T-cell (primary cell): Measurements from ENCODE around the gene PLEKHH1. TPM values are rescaled to one million over a fixed set of nuclear protein-coding genes. Genes with fewer than 3 reads are reported as not detected.
A peak's percentile ranks its signal among the peaks of the same experiment; 100 is the strongest.
"Not testable (repeated sequence)": the region's sequence is repeated elsewhere in the genome, so short reads cannot be mapped to it uniquely, and the experiment has no call there.

ENCODE experiments used
- ATAC-seq, 4 experiments: fragments of 200-7000 bp in 3 of 4; fragments of 150-1000 bp in 1 of 4; cut with Tn5 transposase; replicated peaks in 1 of 4; 1 replicate in 3 of 4; 2 replicates in 1 of 4; pipeline ENCODE4 v1.10.0; 2021; ENCODE audit warnings: moderate library complexity in 3 of 4, mild to moderate bottlenecking in 2 of 4, moderate number of reproducible peaks in 1 of 4
- CTCF ChIA-PET, 2 donors: fragments of 300-600 bp; sonication (Branson Sonifier 250); formaldehyde crosslinking; loops; one replicate each; lab custom pipeline; 2022; ENCODE audit warnings: antibody characterized with exemption in 2 of 2; lab: Charles Lee
- POLR2A ChIA-PET, 2 donors: fragments of 300-600 bp; sonication (Branson Sonifier 250); formaldehyde crosslinking; loops; one replicate each; lab custom pipeline; 2022; ENCODE audit warnings: antibody characterized with exemption in 2 of 2; lab: Charles Lee
- DNase-seq, 35 experiments: peaks; one replicate each; pipeline versions ENCODE4 v3.0.0 to v3.0.0-alpha.2; 2013 to 2023
- H3K27ac ChIP-seq: one replicate; pipeline ENCODE4 v1.5.1; 2013; ENCODE audit warnings: low read length
- H3K27me3 ChIP-seq, 2 experiments: replicated peaks in 1 of 2; 1 replicate in 1 of 2; 2 replicates in 1 of 2; pipeline versions ENCODE4 v1.6.1 to v1.7.0; 2013; ENCODE audit warnings: low read length in 1 of 2, mixed read lengths in 1 of 2; ENCODE audit not compliant: control insufficient read depth in 2 of 2, insufficient read depth in 2 of 2; ENCODE audit errors: extremely low read depth in 1 of 2
- H3K36me3 ChIP-seq, 2 donors: 1 replicate in 1 of 2; 2 replicates in 1 of 2; pipeline versions ENCODE4 v1.6.1 to v1.7.0; 2013; ENCODE audit warnings: low read length in 1 of 2; ENCODE audit not compliant: control insufficient read depth in 2 of 2, insufficient read depth in 1 of 2; ENCODE audit errors: extremely low read depth in 1 of 2
- H3K4me1 ChIP-seq, 2 experiments: 1 replicate in 1 of 2; 2 replicates in 1 of 2; pipeline versions ENCODE4 v1.6.1 to v1.7.0; 2013; ENCODE audit warnings: low read length in 2 of 2, mixed read lengths in 1 of 2; ENCODE audit not compliant: insufficient read depth in 2 of 2, control insufficient read depth in 1 of 2; ENCODE audit errors: extremely low read depth in 1 of 2
- H3K4me3 ChIP-seq, 2 donors: 1 replicate in 1 of 2; 2 replicates in 1 of 2; pipeline versions ENCODE4 v1.5.1 to v1.7.0; 2013; ENCODE audit warnings: mild to moderate bottlenecking in 2 of 2, low read length in 1 of 2, moderate library complexity in 1 of 2; ENCODE audit not compliant: control insufficient read depth in 1 of 2; ENCODE audit errors: extremely low read depth in 1 of 2
- H3K9me3 ChIP-seq: 2 replicates; pipeline ENCODE4 v1.7.0; 2013
- H3K27ac Mint-ChIP-seq, 2 donors: one replicate each; pipeline ENCODE4 v1.8.0; 2020 to 2021; ENCODE audit warnings: mild to moderate bottlenecking in 2 of 2, mixed read lengths in 2 of 2
- H3K27me3 Mint-ChIP-seq, 2 donors: one replicate each; pipeline ENCODE4 v1.8.0; 2021 to 2022; ENCODE audit warnings: mixed read lengths in 2 of 2
- H3K36me3 Mint-ChIP-seq: one replicate; pipeline ENCODE4 v1.8.0; 2021; ENCODE audit warnings: mixed read lengths
- H3K4me1 Mint-ChIP-seq, 3 donors: one replicate each; pipeline ENCODE4 v1.8.0; 2020 to 2022; ENCODE audit warnings: mixed read lengths in 3 of 3, mild to moderate bottlenecking in 1 of 3
- H3K4me3 Mint-ChIP-seq, 3 donors: one replicate each; pipeline ENCODE4 v1.8.0; 2020 to 2022; ENCODE audit warnings: mild to moderate bottlenecking in 3 of 3, mixed read lengths in 3 of 3, moderate library complexity in 3 of 3
- H3K9me3 Mint-ChIP-seq, 3 donors: one replicate each; pipeline ENCODE4 v1.8.0; 2020 to 2022; ENCODE audit warnings: mixed read lengths in 3 of 3
- WGBS: methylation state at CpG from one replicate; pipeline ENCODE4 v1.1.5; 2013; ENCODE audit warnings: missing lambda C conversion rate; ENCODE audit not compliant: insufficient coverage; 5-methylcytosine and 5-hydroxymethylcytosine counted together
- total RNA-seq, 35 experiments: library from RNA in 6 of 35; stranded (reverse) in 6 of 35; fragments of 120-200 nt in 1 of 35; gene quantifications; one replicate each; pipeline versions ENCODE4 v1.2.1 to v1.2.4 and lab custom pipeline; 2013 to 2026

Gene PLEKHH1
- total RNA-seq, 5 donors from 2014 or later (not counting 1 experiment from before 2014, with no cell fraction given) = 0.20 to 1.0 (median 0.58) TPM

GRCh38 chr14:67539116-67539515 lies 6.0 kb downstream of the PLEKHH1 start:
- Mint-ChIP-seq H3K9me3 (no peaks in the 10 kb centered on the region), H3K4me3 (no peak overlapping the region), H3K36me3 (no peaks in the 10 kb centered on the region), H3K4me1 (peaks cover 6 to 8% (median 6%) of the 10 kb centered on the region in 3 donors), H3K27ac (no peak overlapping the region), H3K27me3 (peaks cover 33 to 38% of the 10 kb centered on the region in 2 donors)
- DNase-seq (no peak), ATAC-seq (no peak)
- CTCF ChIA-PET = interaction anchor here (1.2 to 1.9 kb wide), 2 partner anchors 12 to 13 kb away, joined by 4 to 6 read pairs; no protein-coding TSS in a partner anchor
- 90% methylated on average over 3 of the region's 5 CpGs for WGBS
- POLR2A ChIA-PET = interaction anchor here in 1 of 2 donors (0.6 kb wide), 1 partner anchor 220 kb away, joined by 8 read pairs; no protein-coding TSS in a partner anchor
- H3K27me3 ChIP-seq = peaks cover 3 to 15% of the 10 kb centered on the region in 2 experiments
- no peak overlapping the region for H3K4me3 ChIP-seq
- no peaks in the 10 kb centered on the region for H3K36me3 ChIP-seq
- no peak overlapping the region for H3K27ac ChIP-seq
- H3K9me3 ChIP-seq = no peaks in the 10 kb centered on the region
- H3K4me1 ChIP-seq = peaks cover 0 to 5% of the 10 kb centered on the region in 2 experiments

- no peak overlapping the region for H3K27ac ChIP-seq
- Mint-ChIP-seq H3K9me3 (peaks cover 0 to 10% (median 0%) of the 10 kb centered on the region in 3 donors), H3K4me3 (peak overlapping the region; percentile 67 to 75 (median 73)), H3K27ac (peak overlapping the region; percentile 12 to 74), H3K4me1 (peaks cover 6 to 8% (median 6%) of the 10 kb centered on the region in 3 donors), H3K36me3 (no peaks in the 10 kb centered on the region), H3K27me3 (peaks cover 23 to 34% of the 10 kb centered on the region in 2 donors)
- peak overlapping the region; percentile 10 to 24 for H3K4me3 ChIP-seq
- peaks cover 3 to 14% of the 10 kb centered on the region in 2 experiments for H3K27me3 ChIP-seq
- ChIA-PET CTCF (interaction anchor here in 1 of 2 donors (1.4 kb wide), 1 partner anchor 14 kb away, joined by 3 read pairs; no protein-coding TSS in a partner anchor), POLR2A (interaction anchor here in 1 of 2 donors (0.5 kb wide), 1 partner anchor 304 kb away, joined by 6 read pairs; no protein-coding TSS in a partner anchor)
- WGBS = 34% methylated on average over 12 of the region's 24 CpGs
- DNase-seq = peak in 3 of 35 experiments; percentile 5 to 24 (median 13)
- H3K36me3 ChIP-seq = no peaks in the 10 kb centered on the region
- ATAC-seq = peak in 2 of 4 experiments; percentile 34 to 73
- no peaks in the 10 kb centered on the region for H3K9me3 ChIP-seq
- H3K4me1 ChIP-seq = peaks cover 0 to 5% of the 10 kb centered on the region in 2 experiments
These were observed 8.6 kb downstream of the PLEKHH1 start for GRCh38 chr14:67541448-67542387.

- CTCF ChIA-PET = interaction anchor here in 1 of 2 donors (1.4 kb wide), 1 partner anchor 15 kb away, joined by 3 read pairs; no protein-coding TSS in a partner anchor
- not testable (repeated sequence) for H3K36me3 Mint-ChIP-seq, H3K4me3 Mint-ChIP-seq, H3K27ac ChIP-seq, H3K4me3 ChIP-seq, ATAC-seq, H3K4me1 Mint-ChIP-seq, H3K4me1 ChIP-seq, H3K36me3 ChIP-seq, H3K27ac Mint-ChIP-seq, H3K9me3 ChIP-seq, DNase-seq
- POLR2A ChIA-PET = interaction anchor here in 1 of 2 donors (0.5 kb wide), 1 partner anchor 305 kb away, joined by 6 read pairs; no protein-coding TSS in a partner anchor
- Mint-ChIP-seq H3K9me3 (peaks cover 0 to 10% (median 0%) of the 10 kb centered on the region in 3 donors), H3K27me3 (peaks cover 23 to 35% of the 10 kb centered on the region in 2 donors)
- peaks cover 3 to 20% of the 10 kb centered on the region in 2 experiments for H3K27me3 ChIP-seq
- WGBS = 100% methylated on average over 6 of the region's 13 CpGs
These were observed 9.5 kb downstream of the PLEKHH1 start for GRCh38 chr14:67542620-67543019.

- Histone ChIP-seq H3K9me3 (no peaks in the 10 kb centered on the region), H3K4me3 (no peak overlapping the region), H3K36me3 (no peaks in the 10 kb centered on the region), H3K4me1 (peaks cover 0 to 5% of the 10 kb centered on the region in 2 experiments), H3K27ac (no peak overlapping the region), H3K27me3 (peaks cover 3 to 20% of the 10 kb centered on the region in 2 experiments)
- peaks cover 23 to 39% of the 10 kb centered on the region in 2 donors for H3K27me3 Mint-ChIP-seq
- ChIA-PET CTCF (interaction anchor here in 1 of 2 donors (1.1 kb wide), 1 partner anchor 109 kb away, joined by 3 read pairs; no protein-coding TSS in a partner anchor), POLR2A (no interaction called here)
- no peak for DNase-seq
- peaks cover 0 to 10% (median 0%) of the 10 kb centered on the region in 3 donors for H3K9me3 Mint-ChIP-seq
- H3K36me3 Mint-ChIP-seq = no peaks in the 10 kb centered on the region
- ATAC-seq = no peak
- no peak overlapping the region for H3K4me3 Mint-ChIP-seq
- WGBS = no CpG with 5 or more reads among the region's 1 CpG
- no peak overlapping the region for H3K27ac Mint-ChIP-seq
- H3K4me1 Mint-ChIP-seq = peaks cover 6 to 8% (median 6%) of the 10 kb centered on the region in 3 donors
These were observed 11.5 kb downstream of the PLEKHH1 start for GRCh38 chr14:67544590-67544989.

- Histone ChIP-seq H3K9me3 (no peaks in the 10 kb centered on the region), H3K4me3 (no peak overlapping the region), H3K27ac (no peak overlapping the region), H3K36me3 (no peaks in the 10 kb centered on the region), H3K27me3 (peaks cover under 1 to 11% of the 10 kb centered on the region in 2 experiments), H3K4me1 (no peaks in the 10 kb centered on the region)
- Mint-ChIP-seq H3K4me1 (no peaks in the 10 kb centered on the region), H3K4me3 (no peak overlapping the region), H3K27ac (no peak overlapping the region), H3K36me3 (no peaks in the 10 kb centered on the region), H3K9me3 (peaks cover 0 to 10% (median 0%) of the 10 kb centered on the region in 3 donors), H3K27me3 (peaks cover 13 to 26% of the 10 kb centered on the region in 2 donors)
- no peak for DNase-seq
- ChIA-PET POLR2A (no interaction called here), CTCF (no interaction called here)
- WGBS = 94% methylated on average over 3 of the region's 5 CpGs
- ATAC-seq = no peak
These were observed 14.2 kb downstream of the PLEKHH1 start for GRCh38 chr14:67547224-67547780.
